ENCODE data around the gene ATXN7L1. TPM values are rescaled to one million over a fixed set of nuclear protein-coding genes. Genes with fewer than 3 reads are reported as not detected.
"Not testable (repeated sequence)": the region's sequence is repeated elsewhere in the genome, so short reads cannot be mapped to it uniquely, and the experiment has no call there.

Gene ATXN7L1
- total RNA-seq, 1 experiment from 2014 or later: 4.0 TPM

DNA sequence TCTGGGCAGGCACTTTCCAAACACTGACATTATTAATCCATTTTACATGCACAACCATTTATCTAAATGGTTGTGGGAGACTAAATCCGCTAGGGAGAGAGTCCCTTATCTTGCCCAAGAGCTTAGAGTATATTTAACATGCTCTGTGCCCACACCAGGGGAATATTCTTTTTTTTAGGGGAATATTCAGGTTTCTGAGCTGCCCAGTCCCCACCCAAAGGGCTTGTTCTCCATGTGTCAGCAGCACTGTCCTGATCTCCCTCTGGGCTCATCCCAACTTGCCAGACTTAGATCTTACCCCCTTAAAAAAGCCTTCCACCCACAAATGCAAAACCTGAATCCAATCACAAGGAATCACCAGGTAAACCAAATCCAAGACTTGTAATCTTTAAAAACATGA, 132.1 kb downstream of the ATXN7L1 start:
- no peak for DNase-seq (ENCODE audit: low read depth)

DNA sequence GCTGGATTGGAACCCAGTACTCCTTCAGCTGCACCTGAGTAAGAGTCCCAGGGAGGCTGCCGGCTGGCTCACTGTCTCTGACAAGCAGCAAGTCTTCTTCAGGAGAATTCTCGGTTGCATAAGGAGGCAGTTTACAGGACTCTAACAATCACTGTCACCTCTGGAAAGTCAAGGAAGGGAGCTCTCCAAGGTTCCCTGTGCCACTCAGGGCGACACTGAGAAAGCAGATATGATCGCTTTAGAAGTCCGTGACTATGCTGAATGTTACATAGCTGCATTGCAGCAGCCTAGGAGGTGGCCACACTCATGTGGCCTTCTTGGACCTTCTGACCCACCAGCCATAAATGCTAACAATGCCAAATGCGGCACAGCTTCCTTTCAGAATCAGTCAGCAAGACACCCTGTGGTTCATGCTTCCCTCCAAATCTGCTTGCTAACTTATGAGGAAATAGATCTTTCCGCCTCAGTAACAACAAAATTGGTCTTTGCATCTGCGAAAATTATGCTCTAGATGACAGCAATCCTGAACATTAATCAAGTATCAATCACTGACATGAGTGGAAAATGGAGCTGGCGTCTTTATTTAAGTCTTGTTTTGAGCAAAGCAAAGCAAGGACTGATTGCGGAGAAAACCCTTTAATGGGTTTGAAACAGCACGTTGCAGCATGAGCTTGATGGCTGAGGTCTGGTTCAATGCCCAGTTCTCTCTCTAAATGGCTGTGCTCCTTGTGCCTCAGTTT, 132.9 kb downstream of the ATXN7L1 start:
- no peak for DNase-seq (ENCODE audit: low read depth)

DNA sequence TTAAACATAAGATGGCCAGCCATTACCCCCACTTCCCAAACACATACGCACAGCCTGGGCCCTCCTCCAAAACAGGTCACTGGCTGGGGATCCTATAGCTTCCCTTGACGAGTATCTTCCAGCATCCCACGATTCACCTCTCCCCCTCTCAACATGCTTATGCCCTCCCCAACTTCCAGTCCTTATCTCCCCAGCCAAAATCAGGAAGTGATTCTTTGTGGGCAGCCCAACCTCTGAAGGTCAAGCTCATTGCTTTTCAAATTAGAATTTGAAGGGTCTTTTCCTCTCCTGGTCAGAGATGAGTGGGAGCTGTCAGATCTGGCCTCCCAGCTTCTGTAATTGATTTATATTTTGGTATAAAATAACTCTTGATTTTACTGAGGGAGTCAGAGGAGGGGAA, 133.6 kb downstream of the ATXN7L1 start:
- DNase-seq (ENCODE audit: low read depth): no peak

DNA sequence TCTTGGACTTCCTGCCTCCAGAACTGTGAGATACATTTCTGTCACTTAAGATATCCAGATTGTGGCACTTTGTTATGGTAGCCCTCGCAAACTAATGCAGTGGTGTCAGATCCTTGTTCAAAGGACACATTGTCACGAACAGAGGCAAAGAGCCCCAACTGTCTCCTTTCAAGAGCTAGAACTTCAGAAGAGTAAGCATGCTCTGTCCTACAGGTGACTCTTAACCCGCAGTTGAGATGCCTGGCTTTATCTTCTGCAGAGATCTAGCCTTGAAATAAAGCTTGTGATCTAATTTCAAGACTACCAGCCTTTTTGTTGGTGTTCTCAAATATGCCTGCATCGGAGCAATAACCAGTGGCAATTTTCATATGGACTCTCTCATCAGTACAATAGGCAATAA, 134.4 kb downstream of the ATXN7L1 start:
- DNase-seq (ENCODE audit: low read depth): no peak

DNA sequence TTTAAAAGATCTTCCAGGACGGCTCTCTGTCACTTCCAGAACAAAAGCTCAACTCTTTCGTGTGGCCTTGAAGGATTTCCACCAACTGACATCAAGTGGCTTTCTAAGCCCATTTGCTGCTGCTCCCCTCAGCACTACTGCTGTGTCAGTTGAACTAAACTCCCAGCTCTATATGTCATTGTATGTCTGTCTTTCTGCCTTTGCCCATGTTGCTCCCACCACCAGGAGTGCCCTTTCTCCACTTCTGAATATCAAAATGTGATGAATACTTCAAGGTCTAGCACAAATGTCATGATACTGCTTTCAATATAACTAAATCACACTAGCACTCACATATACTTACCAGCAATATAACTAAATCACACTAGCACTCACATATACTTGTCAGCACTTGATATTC, 138.3 kb downstream of the ATXN7L1 start:
- no peak for DNase-seq (ENCODE audit: low read depth)

DNA sequence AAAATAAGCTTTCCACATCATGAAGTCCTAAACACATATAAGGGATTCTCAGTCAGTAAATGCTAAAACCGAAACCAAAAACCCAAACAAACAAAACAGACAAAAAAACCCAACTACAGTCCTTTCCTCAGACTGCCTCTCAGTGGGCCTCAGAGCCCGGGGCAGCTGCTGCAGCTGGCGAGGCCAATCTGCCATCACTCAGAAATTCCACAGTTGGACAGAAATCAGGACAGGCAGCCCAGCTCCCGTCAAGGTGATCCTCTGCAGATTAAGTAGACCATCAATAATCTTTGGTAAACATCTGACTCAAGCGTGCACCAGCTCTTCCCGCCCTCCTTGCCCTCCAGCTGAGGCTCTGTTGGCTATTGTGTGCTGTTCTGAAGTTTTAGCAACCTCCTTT, 142.2 kb downstream of the ATXN7L1 start:
- no peak for DNase-seq (ENCODE audit: low read depth)

DNA sequence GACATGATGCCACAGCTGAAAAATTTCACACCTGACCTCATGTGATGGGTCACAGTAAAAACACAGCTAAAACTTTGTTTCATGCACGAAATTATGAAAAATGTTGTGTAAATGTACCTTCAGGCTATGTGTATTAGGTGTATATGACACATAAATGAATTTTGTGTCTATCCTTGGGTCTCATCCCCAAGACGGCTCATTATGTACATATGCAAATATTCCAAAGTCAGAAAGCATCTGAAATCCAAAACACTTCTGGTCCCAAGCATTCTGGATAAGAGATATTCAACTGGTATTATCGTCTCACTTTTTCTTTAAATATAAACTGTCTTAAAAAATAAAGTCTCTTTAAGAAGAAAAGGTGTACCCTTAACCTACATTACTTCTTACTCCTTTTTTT, 145.4 kb downstream of the ATXN7L1 start:
- no peak for DNase-seq (ENCODE audit: low read depth)

DNA sequence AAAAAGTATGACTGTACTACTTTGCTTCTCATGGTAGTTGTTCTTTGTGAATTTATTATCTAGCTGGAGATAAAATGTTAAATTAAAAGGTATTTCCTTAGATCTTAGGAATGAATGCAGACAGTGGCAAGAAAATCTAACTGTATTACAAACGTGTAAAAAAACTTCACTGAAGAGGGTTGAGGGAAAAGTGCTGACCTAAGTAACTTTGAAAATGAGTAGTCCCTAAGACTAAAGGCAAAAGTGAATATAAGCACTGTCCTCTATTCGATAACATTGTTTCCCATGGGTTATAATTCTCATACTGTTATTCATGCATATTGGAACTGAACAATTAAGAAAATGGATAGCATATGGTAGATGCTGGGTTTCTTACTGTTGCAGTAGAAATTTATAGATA, 148.4 kb downstream of the ATXN7L1 start:
- DNase-seq (ENCODE audit: low read depth): no peak

DNA sequence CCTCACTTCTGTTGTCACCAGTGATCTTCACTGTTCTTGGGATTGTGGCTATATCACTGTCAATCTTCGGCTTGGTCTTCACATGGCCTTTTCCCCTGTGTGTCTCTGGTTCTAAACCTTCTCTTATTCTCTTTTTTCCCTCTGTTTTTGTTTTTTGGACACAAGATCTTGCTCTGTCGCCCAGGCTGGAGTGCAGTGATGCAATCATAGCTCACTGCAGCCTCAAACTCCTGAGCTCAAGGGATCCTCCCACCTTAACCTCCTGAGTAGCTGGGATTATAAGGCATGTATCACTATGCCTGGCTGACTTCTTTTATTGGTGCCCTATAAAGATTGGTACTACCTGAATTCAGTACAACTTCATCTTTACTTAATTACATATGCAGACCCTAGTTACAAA, 151.7 kb downstream of the ATXN7L1 start:
- no peak for DNase-seq (ENCODE audit: low read depth)

DNA sequence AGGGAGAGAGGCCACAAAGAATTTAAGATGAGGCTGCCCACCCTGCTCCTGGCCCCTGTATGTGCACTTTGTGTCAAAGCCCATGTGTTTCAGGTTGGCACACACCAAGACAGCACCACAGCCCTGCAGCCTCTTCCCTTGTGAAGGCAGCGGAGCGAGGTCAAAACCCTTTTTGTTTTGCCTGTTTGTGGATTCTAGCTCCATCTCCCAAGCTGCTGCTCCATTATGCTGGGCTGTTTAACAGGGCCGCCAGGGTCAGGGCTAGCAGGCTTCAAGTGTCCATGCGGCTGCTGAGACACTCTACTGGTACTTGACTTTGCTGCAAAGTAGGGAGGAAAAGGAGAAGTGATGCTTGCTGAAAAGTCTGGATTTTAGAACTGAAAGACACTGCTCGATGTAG, 152.8 kb downstream of the ATXN7L1 start:
- no peak for DNase-seq (ENCODE audit: low read depth)

DNA sequence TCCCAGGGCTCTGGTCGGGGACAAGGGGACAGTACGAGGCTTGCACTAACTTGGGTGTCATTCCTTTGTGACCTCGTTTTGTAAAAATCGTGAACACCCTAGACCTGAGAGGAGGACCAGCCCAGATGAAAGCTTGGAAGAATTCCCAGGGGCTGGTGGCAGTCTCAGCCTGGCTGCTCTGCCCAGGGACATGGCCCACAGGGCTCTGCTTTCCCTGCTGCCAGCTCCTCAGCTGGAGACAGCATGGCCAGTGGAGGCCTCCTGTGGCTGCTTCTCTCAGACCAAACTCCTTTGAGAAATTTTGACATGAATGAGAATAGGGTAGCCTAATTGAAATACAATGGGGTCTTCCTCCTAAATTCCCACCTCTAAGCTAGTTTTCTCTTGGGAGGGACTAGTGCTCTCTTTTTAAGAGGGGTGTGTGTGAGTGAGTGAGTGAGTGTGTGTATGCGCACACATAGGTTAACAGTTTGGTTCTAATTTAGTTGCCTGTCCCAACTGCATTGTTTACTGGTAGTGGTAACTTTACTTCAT, 154.8 kb downstream of the ATXN7L1 start:
- DNase-seq (ENCODE audit: low read depth): no peak

DNA sequence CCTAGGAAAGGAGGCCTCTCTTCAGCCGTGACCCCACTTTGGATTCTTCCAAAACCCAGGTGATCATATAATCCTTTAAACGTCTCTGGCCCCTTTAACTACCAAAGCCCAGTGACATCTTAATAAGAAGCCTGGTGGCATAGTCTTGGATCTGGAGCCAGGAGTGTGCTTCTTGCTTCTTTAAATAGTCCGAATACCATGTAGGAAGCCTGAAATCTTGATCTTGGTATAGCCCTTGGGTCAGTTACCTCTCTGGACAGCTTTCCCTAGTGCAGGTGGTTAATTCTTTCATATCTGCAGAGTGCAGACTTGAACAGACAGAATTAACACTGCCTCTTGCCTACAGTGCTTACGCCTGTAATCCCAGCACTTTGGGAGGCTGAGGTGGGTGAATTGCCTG, 156.5 kb downstream of the ATXN7L1 start:
- DNase-seq (ENCODE audit: low read depth): no peak

DNA sequence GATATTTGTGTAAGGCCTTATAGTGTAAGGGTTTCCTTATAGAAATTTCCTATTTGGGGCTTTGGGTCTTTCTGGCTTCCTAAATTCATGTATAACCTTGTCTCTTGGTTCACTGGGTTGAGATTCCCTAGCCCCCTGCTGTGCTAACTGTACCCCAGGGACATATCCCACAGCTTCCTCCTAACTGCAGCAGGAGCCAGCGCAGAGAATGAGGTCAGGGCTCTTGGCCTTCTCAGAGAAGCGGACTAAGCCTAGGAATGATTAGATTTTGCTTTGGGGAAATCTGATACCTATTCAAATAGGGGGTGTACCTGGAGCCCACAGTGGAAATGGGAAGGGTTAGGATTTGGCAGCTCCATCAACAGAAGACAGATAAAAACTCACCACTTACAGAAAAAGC, 157.0 kb downstream of the ATXN7L1 start:
- DNase-seq (ENCODE audit: low read depth): no peak

DNA sequence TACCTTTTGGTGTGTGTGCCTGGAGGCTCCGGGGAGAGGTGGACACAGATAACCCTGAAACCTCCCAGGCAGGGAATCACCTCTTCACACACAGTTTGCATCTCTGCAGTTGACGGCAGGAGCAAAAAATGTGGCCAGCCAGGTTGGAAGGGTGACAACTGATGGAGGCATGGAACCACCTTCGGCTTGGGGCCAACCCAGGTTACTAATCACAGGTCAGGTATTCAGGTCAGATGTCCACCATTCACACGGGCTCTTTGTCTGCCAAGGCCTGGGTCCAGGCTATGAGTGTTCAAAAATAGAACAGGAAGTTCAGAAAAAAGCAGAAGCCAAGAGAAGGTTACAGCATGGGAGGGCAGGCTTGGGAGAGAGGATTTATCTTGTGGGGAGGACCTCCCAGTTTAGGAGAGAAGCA, 157.9 kb downstream of the ATXN7L1 start:
- DNase-seq (ENCODE audit: low read depth): no peak

DNA sequence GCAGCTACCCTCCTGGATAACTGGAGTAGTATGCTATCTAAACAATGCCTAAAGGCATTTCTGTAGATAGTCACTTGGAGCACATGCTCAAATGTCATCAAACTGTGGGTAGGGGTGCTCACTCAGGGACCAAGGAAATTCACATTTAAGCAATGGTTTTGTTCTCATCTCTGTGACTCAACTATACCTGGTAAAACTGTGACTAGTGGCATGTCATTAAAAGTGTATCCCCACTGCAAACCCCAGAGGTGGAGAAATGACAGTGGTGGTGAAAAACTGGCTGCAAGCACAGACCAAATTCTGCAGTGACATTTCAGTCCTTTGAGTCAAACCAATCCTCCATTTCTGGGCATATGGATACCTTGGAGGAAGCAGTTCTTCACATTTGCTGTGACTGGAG, 160.9 kb downstream of the ATXN7L1 start:
- no peak for DNase-seq (ENCODE audit: low read depth)

DNA sequence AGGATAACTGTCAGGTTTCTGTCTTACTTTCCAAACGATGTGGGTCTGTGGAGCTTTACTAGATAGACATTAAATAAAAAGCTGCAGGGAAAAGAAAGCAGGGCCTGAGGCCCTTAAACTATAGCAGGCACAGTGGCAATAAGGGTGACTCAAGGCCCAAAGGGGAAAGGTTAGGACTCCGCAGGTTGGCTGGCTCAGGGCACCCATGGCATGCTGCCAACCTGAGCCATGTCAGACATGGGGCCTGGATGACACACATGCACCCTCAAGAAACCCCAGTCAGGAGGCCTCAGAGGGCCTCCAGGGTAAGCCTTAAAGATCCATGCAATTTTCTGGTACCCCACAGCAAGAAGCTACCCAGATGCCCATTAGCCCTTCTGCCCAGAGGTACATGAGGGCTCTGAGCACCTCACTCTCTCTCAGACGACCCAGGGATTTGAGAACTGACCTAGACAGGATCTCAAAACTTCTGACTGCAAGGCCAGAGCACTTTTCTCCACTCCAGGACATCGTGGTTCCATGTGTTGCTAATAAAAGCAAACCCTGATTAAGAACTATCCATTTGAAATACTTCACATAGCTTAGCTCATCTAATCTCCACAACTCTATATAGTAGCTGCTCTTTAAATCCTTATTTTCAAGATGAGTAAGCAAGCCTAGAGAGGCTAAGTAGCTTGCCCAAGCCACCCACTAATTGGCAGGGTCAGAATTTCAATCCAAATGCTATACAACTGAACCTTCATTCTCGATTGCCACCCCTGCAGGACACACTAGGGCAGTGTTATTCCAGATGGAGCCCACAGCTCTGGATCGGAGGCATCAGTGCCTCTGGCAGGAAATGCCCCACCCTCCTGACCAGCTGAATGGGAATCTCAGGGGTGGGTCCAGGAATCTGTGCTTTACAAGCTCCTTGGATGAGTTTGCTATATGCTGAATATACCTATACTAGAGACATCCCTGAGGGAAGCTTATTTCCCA, 162.6 kb downstream of the ATXN7L1 start:
- DNase-seq (ENCODE audit: low read depth): peak; percentile 4

DNA sequence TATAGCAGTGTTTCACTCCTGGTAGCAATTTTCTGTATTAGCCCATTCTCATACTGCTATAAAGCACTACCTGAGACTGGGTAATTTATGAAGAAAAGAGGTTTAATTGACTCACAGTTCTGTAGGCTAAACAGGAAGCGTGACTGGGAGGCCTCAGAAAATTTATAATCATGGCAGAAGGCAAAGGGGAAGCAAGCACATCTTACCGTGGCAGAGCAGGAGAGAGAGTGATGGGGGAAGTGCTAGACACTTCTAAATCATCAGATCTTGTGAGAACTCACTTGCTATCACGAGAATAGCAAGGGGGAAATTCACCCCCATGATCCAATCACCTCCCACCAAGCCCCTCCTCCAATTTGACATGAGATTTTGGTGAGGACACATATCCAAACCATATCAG, 163.5 kb downstream of the ATXN7L1 start:
- DNase-seq (ENCODE audit: low read depth): no peak

DNA sequence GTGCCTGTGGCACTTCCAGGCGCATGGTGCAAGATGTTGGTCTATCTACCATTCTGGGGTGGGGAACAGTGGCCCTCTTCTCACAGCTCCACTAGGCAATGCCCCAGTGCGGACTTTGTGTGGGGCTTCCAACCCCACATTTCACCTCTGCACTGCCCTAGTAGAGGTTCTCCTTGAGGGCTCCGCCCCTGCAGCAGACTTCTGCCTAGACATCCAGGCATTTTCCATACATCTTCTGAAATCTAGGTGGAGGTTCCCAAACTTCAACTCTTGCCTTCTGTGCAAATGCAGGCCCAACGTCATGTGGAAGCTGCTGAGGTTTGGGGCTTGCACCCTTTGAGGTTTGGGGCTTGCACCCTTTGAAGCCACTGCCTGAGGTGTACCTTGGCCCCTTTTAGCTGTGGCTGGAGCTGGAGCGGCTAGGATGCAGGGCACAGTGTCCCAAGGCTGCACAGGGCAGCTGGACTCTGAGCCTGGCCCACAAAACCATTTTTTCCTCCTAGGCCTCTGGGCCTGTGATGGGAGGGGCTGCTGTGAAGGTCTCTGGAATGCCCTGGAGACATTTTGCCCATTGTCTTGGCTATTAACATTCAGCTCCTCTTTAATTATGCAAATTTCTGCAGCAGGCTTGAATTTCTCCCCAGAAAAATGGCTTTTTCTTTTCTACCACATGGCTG, 164.5 kb downstream of the ATXN7L1 start:
- DNase-seq (ENCODE audit: low read depth): no peak

DNA sequence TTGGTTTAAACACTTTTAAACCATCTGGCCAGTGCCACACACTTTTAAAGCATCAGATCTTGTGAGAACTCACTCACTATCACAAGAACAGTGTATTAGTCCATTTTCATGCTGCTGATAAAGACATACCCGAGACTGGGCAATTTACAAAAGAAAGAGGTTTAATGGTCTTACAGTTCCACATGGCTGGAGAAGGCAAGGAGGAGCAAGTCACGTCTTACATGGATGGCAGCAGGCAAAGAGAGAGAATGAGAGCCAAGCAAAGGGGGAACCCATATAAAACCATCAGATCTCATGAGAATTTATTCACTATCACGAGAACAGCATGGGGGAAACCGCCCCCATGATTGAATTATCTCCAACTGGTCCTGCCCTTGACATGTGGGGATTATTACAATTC, 165.7 kb downstream of the ATXN7L1 start:
- DNase-seq (ENCODE audit: low read depth): not testable (repeated sequence)

DNA sequence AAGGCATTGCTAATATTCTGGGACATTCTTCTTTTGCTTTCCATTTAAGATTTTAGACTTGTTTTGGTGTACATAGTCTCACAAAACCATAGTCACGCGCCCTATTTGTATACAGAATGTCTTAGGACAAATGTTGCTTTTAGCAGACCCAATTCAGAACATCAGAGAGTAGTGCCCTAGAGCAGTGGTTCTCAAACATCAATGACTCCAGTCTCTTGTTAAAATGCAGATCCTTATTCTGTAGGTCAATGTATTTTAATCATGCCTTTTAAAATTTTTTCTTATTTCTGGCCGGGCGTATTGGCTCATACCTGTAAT, 167.7 kb downstream of the ATXN7L1 start:
- DNase-seq (ENCODE audit: low read depth): no peak

DNA sequence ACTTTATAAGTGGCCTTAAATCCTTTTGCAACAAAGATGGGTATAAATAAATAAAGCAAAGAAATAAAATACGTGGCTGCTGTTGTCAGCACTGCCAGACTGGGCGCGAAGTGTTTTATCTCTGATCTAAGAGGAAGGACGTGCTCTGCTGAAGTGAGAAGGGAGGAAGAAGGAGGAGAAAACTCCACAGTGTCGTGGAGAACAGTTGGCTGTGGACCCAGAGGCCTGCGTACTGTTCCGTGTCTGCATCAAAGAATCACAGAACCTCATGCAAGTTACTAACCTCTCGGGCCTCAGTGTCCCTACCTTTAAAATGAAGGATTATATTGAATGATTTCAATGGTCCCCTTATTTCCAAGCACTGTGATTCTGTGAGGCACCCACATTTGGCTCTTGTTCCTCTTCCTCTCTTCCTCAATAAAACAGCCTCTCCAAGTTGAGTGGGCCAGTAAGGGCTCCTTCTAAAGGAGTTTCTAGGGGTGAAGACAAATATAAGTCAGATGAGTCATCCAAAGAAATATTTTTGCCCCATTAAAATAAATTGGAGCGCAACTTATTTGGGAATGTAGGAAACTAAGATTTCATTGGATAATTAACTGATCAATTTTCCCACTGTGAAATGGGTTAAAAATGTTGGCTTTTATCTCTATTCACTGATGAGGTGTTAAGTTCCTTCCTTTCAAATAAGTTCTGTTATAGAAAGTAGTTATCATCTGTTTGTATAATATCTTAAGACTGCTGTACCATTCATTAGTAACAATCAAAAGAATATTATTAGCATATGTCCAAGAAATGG, 168.2 kb downstream of the ATXN7L1 start:
- no peak for DNase-seq (ENCODE audit: low read depth)

DNA sequence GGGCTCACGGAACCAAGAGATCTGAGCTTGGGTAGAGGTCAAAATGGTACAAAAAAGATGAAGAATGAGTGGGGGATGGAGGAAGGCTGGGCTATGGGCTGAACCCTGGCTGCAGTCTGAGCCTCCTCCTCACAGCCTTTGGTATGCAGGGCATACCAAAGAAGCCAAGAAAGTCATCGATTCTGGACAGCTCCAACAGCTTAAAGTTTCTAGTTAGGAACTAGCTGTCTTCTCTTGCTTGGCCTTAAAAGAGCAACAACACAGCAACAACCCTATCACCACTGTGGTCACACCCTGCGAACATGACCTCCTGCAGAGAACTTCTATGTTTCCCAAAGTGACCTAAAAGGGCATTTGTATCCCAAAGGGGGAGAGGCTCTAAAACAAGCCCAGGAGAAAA, 169.0 kb downstream of the ATXN7L1 start:
- no peak for DNase-seq (ENCODE audit: low read depth)
